Activated naive CD8-positive, alpha-beta T cell treated with anti-CD3 and anti-CD28 coated beads for 36 hours (primary cell): ENCODE results near the gene PRKAG2. TPM values are rescaled to one million over a fixed set of nuclear protein-coding genes. Genes with fewer than 3 reads are reported as not detected.

Experiments used
- DNase-seq: peaks from one replicate; pipeline ENCODE4 v3.0.0; 2021
- H3K27ac Mint-ChIP-seq: one replicate; pipeline ENCODE4 v1.8.0; 2022; ENCODE audit warnings: mild to moderate bottlenecking, moderate library complexity, mixed read lengths
- H3K27me3 Mint-ChIP-seq: one replicate; pipeline ENCODE4 v1.8.0; 2022; ENCODE audit warnings: mild to moderate bottlenecking, mixed read lengths
- H3K36me3 Mint-ChIP-seq: one replicate; pipeline ENCODE4 v1.8.0; 2021; ENCODE audit warnings: mild to moderate bottlenecking, mixed read lengths
- H3K4me1 Mint-ChIP-seq: one replicate; pipeline ENCODE4 v1.8.0; 2021; ENCODE audit warnings: mixed read lengths
- H3K4me3 Mint-ChIP-seq: one replicate; pipeline ENCODE4 v1.8.0; 2022; ENCODE audit warnings: mild to moderate bottlenecking, moderate library complexity, mixed read lengths
- H3K9me3 Mint-ChIP-seq: one replicate; pipeline ENCODE4 v1.8.0; 2022; ENCODE audit warnings: mixed read lengths
- total RNA-seq, 2 experiments: library from RNA; stranded (reverse); gene quantifications; one replicate each; pipeline ENCODE4 v1.2.3, GENCODE V29; 2021

The PRKAG2 gene
- total RNA-seq, 2 experiments from 2014 or later, result 18.7 to 19.4 TPM

DNA sequence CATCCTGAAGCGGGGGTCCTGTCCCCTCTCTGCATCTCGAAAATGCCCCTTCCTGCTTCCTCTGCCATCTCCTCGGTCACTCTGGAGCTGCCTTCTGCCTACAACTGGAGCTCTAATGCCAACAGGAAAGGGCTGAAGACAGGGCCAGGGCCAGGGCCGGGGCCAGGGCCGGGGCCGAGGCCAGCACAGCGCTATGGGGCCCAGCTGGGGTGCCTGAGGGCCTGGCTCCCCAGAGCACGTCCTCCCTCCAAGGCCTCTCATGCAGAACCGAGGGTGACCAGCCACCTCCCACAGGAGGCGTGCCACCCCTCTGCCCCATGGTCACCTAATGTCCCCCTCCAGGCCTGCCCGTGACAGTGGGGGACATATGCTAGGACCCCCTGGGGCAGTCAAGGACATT, 155.7 kb downstream of the PRKAG2 start:
- H3K4me3 Mint-ChIP-seq, result no peak overlapping the region
- no peak for DNase-seq
- no peaks in the 10 kb centered on the region for H3K9me3 Mint-ChIP-seq
- H3K27me3 Mint-ChIP-seq, result no peaks in the 10 kb centered on the region
- no peaks in the 10 kb centered on the region for H3K4me1 Mint-ChIP-seq
- no peak overlapping the region for H3K27ac Mint-ChIP-seq
- H3K36me3 Mint-ChIP-seq, result no peaks in the 10 kb centered on the region

DNA sequence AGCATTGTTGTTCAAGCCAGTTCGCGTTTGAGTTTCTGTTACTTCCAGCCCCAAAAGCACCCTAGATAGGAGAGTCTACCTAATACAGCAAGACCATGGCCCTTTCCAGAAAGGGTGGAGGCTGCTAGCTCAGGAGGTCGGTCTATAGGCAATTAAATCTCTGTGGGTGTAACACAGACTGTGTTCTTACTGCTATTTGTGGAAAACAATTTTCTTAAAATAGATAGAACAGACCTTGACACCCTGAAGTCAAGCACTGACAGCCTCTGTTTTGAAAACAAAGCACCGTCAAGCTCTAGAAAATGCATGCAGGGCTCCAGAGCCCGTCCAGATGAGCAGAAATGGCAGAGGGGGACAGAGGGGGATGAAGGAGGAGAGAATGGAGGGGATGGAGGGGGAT, 156.6 kb downstream of the PRKAG2 start:
- no peak for DNase-seq
- Mint-ChIP-seq H3K27ac (no peak overlapping the region), H3K36me3 (no peaks in the 10 kb centered on the region), H3K9me3 (no peaks in the 10 kb centered on the region), H3K4me3 (no peak overlapping the region), H3K27me3 (no peaks in the 10 kb centered on the region), H3K4me1 (no peaks in the 10 kb centered on the region)

DNA sequence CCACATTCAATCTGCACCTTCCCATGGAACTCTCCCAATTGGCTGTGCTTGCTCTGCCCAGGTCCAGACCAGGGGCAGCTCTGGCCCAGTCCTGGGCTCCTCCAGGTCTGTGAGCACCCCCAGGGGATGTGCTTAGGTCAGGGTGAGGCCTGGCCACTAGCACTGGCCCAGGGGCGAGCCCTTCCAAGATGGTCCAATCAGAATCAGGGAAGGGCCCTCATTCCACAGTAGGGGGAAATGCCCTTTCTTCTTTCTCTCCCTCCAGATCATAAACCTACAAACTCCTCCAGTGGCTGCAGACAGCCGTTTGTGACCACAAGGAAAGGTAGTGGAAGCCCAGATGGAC, 157.0 kb downstream of the PRKAG2 start:
- Mint-ChIP-seq H3K27ac (no peak overlapping the region), H3K9me3 (no peaks in the 10 kb centered on the region), H3K4me3 (no peak overlapping the region), H3K27me3 (no peaks in the 10 kb centered on the region), H3K4me1 (no peaks in the 10 kb centered on the region), H3K36me3 (no peaks in the 10 kb centered on the region)
- no peak for DNase-seq

DNA sequence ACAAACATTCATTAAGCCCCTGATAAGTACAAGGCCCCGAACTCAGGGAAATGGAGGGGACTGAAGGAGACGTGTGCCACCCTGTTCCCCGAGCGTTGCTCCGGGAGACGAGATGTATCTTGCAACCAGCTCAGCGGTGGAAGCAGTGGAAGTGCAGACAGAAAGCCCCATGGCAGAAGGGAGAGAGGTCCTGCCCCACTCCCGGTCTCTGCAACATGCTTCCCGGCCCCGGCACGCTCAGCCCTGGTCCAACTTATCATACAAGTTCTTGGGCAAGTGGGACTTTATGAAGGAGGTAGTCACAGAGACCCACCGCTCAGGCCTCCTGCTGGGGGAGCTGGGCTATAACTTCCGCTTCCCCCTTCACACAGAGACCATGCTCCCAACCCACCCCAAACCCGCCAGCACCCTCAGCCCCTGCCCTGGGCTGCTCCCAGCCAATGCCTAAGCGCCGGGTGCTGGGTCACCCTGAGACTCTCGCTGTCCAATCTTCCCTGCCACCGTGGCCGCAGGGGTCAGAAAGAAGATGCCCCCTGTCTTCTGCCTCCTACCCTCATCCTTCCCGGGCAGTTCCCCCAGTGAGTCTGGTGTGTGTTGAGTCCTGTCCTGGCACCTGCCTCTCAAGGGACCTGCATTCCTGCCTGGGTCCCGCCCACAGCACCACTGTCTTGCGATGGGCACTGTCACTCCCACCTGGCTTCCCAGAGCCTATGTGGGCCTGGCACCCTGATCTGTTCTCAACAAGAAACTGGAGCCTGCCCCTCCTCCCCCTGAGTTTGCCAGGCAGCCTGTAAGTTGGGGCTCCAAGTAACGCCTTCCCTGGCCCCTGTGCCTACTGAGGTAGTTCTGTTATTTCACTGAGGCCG, 157.7 kb downstream of the PRKAG2 start:
- H3K36me3 Mint-ChIP-seq, result peaks cover 1% of the 10 kb centered on the region
- DNase-seq, result no peak
- no peak overlapping the region for H3K27ac Mint-ChIP-seq
- no peak overlapping the region for H3K4me3 Mint-ChIP-seq
- no peaks in the 10 kb centered on the region for H3K9me3 Mint-ChIP-seq
- H3K27me3 Mint-ChIP-seq, result no peaks in the 10 kb centered on the region
- H3K4me1 Mint-ChIP-seq, result no peaks in the 10 kb centered on the region

DNA sequence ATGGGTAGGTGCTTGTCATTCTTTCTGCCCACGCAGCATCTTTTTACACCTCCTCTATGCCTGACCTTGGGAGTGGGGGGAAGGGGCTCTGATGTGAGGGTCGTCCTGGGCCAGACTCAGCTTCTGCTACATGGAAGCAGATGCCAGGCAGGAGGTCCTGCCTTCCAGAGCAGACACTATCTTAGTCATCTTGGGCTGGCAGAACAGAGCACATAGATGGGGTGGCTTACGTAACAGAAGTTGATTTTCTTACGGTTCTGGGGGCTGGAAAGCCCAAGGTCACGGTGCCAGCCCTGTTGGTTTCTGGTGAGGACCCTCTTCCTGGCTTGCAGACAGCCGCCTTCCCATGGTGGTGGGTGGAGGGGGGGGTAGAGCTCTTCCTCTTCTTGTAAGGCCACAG, 159.0 kb downstream of the PRKAG2 start:
- no peak overlapping the region for H3K4me3 Mint-ChIP-seq
- H3K9me3 Mint-ChIP-seq, result no peaks in the 10 kb centered on the region
- no peak for DNase-seq
- H3K27ac Mint-ChIP-seq, result no peak overlapping the region
- H3K36me3 Mint-ChIP-seq, result peaks cover 2% of the 10 kb centered on the region
- H3K27me3 Mint-ChIP-seq, result no peaks in the 10 kb centered on the region
- H3K4me1 Mint-ChIP-seq, result no peaks in the 10 kb centered on the region

DNA sequence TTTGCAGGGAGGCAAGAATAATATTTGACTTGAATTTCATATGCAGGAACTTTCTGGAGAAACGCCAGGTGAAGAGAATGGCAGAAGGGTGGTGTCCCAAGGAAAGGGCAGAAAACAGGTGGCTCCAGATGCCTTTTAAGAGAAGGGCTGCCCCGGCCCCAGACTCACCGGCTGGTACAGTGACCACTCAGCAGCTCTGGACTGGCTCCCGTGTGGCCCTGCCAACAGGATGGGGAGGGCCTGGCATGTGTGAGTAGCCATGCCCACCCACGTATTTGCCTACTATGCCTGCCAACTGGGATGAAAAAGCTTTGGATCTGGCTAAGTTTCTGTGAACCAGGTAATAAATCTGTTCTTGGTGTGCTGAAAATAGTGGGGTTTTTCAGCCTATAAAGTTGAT, 159.5 kb downstream of the PRKAG2 start:
- no peak for DNase-seq
- no peak overlapping the region for H3K4me3 Mint-ChIP-seq
- H3K27me3 Mint-ChIP-seq, result no peaks in the 10 kb centered on the region
- H3K27ac Mint-ChIP-seq, result no peak overlapping the region
- no peaks in the 10 kb centered on the region for H3K9me3 Mint-ChIP-seq
- peaks cover 3% of the 10 kb centered on the region for H3K4me1 Mint-ChIP-seq
- H3K36me3 Mint-ChIP-seq, result peaks cover 2% of the 10 kb centered on the region

DNA sequence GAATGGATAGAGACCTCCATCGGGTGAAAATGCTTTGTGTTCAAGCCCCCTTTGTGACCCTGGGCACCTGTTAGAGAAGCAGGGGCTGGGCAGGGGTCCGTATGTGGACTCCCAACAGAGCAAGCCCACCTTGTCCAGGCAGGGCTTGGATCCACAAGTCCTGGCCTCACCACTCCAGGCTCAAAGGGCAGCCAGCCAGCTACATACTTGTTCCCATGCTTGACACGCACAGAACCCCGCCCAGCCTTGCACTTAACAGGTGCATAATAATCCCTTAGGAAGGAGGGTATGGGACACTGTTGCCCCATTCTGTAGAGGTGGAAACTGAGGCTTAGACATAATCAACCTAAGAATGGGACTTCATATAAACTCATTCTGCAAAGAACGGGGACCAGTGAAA, 160.6 kb downstream of the PRKAG2 start:
- no peak overlapping the region for H3K27ac Mint-ChIP-seq
- H3K9me3 Mint-ChIP-seq, result no peaks in the 10 kb centered on the region
- H3K4me1 Mint-ChIP-seq, result peaks cover 7% of the 10 kb centered on the region
- H3K27me3 Mint-ChIP-seq, result no peaks in the 10 kb centered on the region
- H3K4me3 Mint-ChIP-seq, result no peak overlapping the region
- DNase-seq, result no peak
- H3K36me3 Mint-ChIP-seq, result peaks cover 2% of the 10 kb centered on the region

DNA sequence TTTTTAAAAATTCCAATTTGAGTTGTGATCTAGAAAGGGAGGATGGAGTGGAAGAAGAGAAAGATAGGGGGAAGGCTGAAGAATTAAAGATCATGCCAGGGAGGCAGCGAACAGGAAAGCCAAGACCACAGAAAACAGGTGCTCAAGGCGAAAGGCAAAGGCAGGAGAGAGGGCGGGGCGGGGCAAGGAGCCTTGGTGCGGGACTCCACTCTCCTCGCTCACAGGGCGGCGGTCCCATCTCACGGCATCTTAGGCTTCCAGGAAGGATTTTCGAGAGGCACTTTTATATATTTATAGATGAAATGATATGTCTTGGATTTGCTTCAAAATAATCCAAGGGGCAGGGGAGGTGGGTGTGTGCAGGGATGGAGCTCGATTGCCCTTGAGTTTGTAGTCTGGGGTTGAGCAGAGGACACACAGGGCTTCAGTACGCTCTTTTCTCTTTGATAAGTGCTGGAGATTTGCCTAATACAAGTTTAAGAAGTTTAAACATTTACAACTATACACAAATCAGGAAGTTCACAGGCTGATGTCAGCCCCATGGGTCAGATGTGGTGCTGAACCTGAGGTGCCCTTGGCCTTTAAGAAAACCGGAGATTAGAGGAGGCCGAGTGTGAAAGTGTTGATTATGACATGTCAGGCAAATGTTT, 161.1 kb downstream of the PRKAG2 start:
- no peak overlapping the region for H3K4me3 Mint-ChIP-seq

DNA sequence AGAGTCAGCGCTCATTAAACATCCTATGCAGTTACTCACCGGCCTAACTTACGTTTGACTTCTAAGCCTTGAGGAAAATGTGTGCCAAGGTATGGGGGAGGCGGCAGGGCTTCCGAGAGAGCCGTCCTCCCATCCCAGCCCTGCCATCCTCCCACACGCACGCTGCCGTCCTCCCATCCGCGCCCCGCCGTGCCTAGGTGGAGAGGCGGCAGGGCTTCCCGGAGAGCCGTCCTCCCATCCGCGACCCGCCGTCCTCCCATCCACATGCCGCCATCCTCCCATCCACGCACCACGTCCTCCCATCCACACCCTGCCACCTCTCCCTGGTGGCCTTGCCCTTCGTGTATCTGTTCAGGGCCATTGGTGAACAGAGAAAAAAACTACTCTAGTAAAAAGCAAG, 162.7 kb downstream of the PRKAG2 start:
- Mint-ChIP-seq H3K27ac (no peak overlapping the region), H3K4me1 (peaks cover 7% of the 10 kb centered on the region), H3K9me3 (no peaks in the 10 kb centered on the region), H3K27me3 (no peaks in the 10 kb centered on the region), H3K36me3 (peaks cover 2% of the 10 kb centered on the region), H3K4me3 (no peak overlapping the region)
- DNase-seq, result no peak

More for the DNA sequence above, 161.1 kb downstream of the PRKAG2 start:
- H3K9me3 Mint-ChIP-seq, result no peaks in the 10 kb centered on the region
- DNase-seq, result no peak
- no peaks in the 10 kb centered on the region for H3K27me3 Mint-ChIP-seq
- peaks cover 7% of the 10 kb centered on the region for H3K4me1 Mint-ChIP-seq
- H3K36me3 Mint-ChIP-seq, result peaks cover 2% of the 10 kb centered on the region
- H3K27ac Mint-ChIP-seq, result no peak overlapping the region

DNA sequence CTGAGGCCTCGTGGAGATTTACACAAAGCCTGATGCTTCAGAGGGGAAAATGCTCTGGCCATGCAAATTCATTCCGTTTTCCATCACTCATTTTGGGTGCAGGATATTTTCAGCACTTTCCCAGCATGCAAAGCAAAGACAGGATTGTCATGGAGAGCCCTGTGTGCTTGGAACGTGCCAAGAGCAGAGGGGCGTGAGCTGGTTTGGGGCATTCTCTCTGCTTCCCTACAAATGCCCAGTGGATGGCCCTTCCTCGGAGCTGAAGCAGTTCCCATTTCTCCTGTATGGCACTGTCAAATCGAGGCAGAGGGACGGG, 164.1 kb downstream of the PRKAG2 start:
- DNase-seq, result no peak
- Mint-ChIP-seq H3K36me3 (peaks cover 2% of the 10 kb centered on the region), H3K4me3 (no peak overlapping the region), H3K27me3 (no peaks in the 10 kb centered on the region), H3K27ac (no peak overlapping the region), H3K9me3 (no peaks in the 10 kb centered on the region), H3K4me1 (peaks cover 7% of the 10 kb centered on the region)

DNA sequence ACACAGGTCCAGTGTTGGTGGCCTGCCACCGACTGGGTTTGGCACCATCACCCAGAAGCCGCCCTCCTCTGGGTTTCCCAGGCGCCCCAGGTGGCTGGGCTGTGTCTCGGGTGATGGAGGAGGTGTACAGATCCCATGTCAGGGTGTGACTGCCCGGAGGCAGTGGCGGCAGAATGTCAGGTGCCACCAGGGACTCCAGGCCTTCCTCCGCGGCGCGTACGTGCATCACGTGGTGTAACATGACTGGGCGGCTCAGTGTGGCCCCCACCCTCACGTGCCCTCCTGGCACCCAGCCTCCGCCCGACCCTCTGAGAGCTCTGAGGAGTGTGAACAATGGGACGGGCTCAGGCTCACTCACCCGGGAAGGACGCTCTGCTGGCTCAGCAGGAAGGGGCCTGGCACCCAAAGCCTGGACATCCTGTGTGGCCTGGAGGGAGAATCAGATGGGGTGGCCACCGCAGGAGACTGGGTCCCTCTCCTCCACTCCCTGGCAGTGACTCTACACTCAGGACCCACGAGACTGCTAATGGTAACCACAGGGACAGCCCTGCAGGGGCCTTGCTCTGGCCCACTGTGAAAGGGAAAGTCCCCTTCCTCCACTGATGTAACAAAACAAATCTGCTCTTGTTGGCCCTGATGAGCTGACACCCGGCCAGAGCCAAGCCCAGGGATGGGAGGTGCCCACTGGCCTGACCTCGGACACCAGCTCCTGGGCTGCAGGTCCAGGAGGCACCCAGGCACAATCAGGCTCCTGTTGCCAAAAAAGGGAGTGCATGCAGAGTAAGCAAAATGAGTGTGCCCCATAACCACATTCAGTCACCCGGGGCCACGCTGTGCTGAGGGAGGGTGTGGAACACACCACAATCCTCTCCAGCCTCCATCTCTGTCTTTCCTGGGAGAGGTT, 164.8 kb downstream of the PRKAG2 start:
- no peaks in the 10 kb centered on the region for H3K9me3 Mint-ChIP-seq
- no peak overlapping the region for H3K4me3 Mint-ChIP-seq
- H3K27me3 Mint-ChIP-seq, result no peaks in the 10 kb centered on the region
- H3K27ac Mint-ChIP-seq, result peak overlapping the region; percentile 14
- H3K4me1 Mint-ChIP-seq, result peaks cover 7% of the 10 kb centered on the region
- H3K36me3 Mint-ChIP-seq, result peaks cover 2% of the 10 kb centered on the region
- no peak for DNase-seq

DNA sequence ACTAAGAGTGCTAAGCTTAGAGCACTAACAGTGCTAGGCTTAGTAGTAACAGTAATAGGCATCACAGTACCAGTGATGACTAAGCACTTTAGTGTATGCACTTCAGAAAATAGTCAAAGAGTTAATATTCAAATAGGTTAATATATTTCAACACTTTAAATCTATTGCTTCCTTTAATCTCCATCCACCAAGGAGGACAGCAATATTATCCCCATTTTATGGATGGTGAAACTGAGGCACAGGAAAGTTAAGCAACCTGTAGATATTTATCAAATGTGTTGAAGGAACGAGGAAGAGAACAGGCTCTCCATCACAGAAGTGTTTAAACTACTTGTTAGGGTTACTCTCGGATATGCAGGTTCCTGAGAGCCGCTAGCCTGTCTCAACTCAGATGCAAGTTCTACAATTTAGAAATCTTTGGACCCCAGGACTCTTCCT, 165.5 kb downstream of the PRKAG2 start:
- Mint-ChIP-seq H3K4me3 (no peak overlapping the region), H3K27ac (no peak overlapping the region), H3K36me3 (peaks cover 2% of the 10 kb centered on the region), H3K9me3 (no peaks in the 10 kb centered on the region), H3K4me1 (peaks cover 7% of the 10 kb centered on the region), H3K27me3 (no peaks in the 10 kb centered on the region)
- DNase-seq, result no peak

DNA sequence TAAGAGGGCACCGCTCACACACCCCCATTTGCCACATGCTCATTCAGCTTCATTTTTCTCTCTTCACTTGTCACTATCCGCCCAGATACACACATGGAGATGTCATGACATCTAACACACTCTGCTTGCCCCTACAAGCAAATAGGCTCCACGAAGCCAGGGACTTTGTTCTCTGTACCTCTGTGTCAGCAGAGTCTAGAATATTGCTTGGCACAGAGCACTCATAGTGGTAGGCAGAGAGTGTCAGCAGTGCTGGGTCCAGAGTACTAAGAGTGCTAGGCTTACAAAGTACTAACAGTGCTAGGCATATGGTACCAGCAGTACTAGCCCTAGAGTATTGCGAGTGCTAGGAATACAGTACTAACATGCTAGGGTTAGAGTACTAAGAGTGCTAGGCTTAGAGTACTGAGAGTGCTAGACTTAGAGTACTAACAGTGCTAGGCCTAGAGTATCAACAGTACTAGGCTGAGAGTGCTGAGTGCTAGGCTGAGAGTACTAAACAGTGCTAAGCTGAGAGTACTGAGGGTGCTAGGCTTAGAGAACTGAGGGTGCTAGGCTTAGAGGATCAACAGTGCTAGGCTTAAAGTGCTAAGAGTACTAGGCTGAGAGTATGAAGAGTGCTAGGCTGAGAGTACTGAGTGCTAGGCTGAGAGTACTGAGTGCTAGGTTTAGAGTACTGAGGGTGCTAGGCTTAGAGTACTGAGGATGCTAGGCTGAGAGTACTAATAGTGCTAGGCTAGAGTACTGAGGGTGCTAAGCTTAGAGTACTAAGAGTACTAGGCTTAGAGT, 166.1 kb downstream of the PRKAG2 start:
- no peak overlapping the region for H3K27ac Mint-ChIP-seq
- H3K4me3 Mint-ChIP-seq, result no peak overlapping the region
- no peak for DNase-seq
- H3K36me3 Mint-ChIP-seq, result peaks cover 2% of the 10 kb centered on the region
- H3K9me3 Mint-ChIP-seq, result no peaks in the 10 kb centered on the region
- H3K4me1 Mint-ChIP-seq, result peaks cover 7% of the 10 kb centered on the region
- no peaks in the 10 kb centered on the region for H3K27me3 Mint-ChIP-seq

DNA sequence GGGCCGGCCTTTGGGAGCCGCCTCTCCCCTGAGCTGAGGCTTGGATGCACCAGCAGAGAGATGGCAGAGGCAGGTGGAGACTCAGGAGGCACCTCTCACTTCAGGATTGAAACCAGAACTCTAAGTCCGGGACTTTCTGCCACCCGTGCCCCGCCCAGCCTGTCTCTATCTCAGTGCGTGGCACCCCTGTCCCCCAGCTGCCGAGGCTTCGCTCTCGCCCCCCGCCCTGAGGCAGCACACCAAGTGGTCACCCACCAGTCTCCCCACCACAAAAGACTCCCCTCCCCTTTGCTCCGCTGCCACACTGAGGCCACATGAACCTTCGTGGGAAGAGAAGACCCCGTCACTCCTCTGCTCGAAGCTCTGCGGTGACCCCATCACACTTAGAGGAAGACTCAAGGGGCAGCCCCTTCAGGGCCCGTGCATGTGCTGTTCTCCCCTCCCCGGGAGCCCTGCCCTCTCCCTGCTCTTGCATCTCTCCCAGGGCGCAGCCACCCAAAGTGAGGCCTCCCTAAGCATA, 166.7 kb downstream of the PRKAG2 start:
- no peak for DNase-seq
- Mint-ChIP-seq H3K27me3 (no peaks in the 10 kb centered on the region), H3K4me3 (no peak overlapping the region), H3K36me3 (peaks cover 2% of the 10 kb centered on the region), H3K4me1 (peaks cover 9% of the 10 kb centered on the region), H3K9me3 (no peaks in the 10 kb centered on the region), H3K27ac (no peak overlapping the region)
